DND-41 (cell line): ENCODE results near the gene MYL4.
A peak's percentile ranks its signal among the peaks of the same experiment; 100 is the strongest.

Experiments
- ATAC-seq: fragments of 200-7000 bp; cut with Tn5 transposase; 3 replicates; pipeline ENCODE4 v1.9.1; 2021; ENCODE audit warnings: low read depth; ENCODE audit not compliant: insufficient read depth
- DNase-seq: peaks from one replicate; pipeline ENCODE4 v3.0.0-alpha.2; 2020
- H2AFZ ChIP-seq: 2 replicates; pipeline ENCODE4 v1.6.0; 2012; ENCODE audit warnings: low read depth, low read length
- H3K27ac ChIP-seq: 2 replicates; pipeline ENCODE4 v1.5.1; 2012; ENCODE audit warnings: low read length, inconsistent platforms
- H3K27me3 ChIP-seq: fragments of 200-600 bp; sonication (generic); 2 replicates; pipeline ENCODE4 v1.6.0; 2012; ENCODE audit warnings: low read length, mild to moderate bottlenecking, inconsistent platforms; ENCODE audit not compliant: insufficient read depth, poor library complexity
- H3K36me3 ChIP-seq: 2 replicates; pipeline ENCODE4 v1.5.1; 2012; ENCODE audit warnings: low read length, inconsistent platforms; ENCODE audit not compliant: insufficient read depth
- H3K4me1 ChIP-seq: 2 replicates; pipeline ENCODE4 v1.5.1; 2012; ENCODE audit warnings: mild to moderate bottlenecking, low read length; ENCODE audit not compliant: insufficient read depth
- H3K4me2 ChIP-seq: 2 replicates; pipeline ENCODE4 v1.6.0; 2012; ENCODE audit warnings: mild to moderate bottlenecking, moderate library complexity, low read length, inconsistent platforms; ENCODE audit not compliant: insufficient read depth
- H3K4me3 ChIP-seq, 2 experiments: fragments of 200-600 bp in 1 of 2; shearing (Covaris generic) in 1 of 2; 2 replicates each; pipeline ENCODE4 v1.5.1; 2012 to 2016; ENCODE audit warnings: inconsistent platforms in 2 of 2, low read length in 2 of 2, mild to moderate bottlenecking in 2 of 2, low read depth in 1 of 2, moderate library complexity in 1 of 2
- H3K79me2 ChIP-seq: 2 replicates; pipeline ENCODE4 v1.6.0; 2012; ENCODE audit warnings: low read length, inconsistent platforms; ENCODE audit not compliant: insufficient read depth
- H3K9ac ChIP-seq: 2 replicates; pipeline ENCODE4 v1.6.0; 2012; ENCODE audit warnings: low read depth, mild to moderate bottlenecking, inconsistent platforms, low read length, moderate library complexity
- H3K9me3 ChIP-seq: 2 replicates; pipeline ENCODE4 v1.5.1; 2012; ENCODE audit warnings: low read length, moderate library complexity, mild to moderate bottlenecking, inconsistent platforms; ENCODE audit not compliant: insufficient read depth, severe bottlenecking
- H4K20me1 ChIP-seq: 2 replicates; pipeline ENCODE4 v1.6.0; 2012; ENCODE audit warnings: low read length; ENCODE audit not compliant: insufficient read depth
- CTCF ChIP-seq: IDR thresholded peaks from 2 replicates; pipeline ENCODE4 v1.5.1; 2012; ENCODE audit warnings: borderline replicate concordance, low read length, moderate library complexity, mild to moderate bottlenecking; ENCODE audit not compliant: poor library complexity, severe bottlenecking; ENCODE audit errors: extremely low read depth
- EZH2 ChIP-seq: IDR thresholded peaks from 3 replicates; pipeline ENCODE4 v1.6.1; 2012; ENCODE audit warnings: borderline replicate concordance, low read depth, mild to moderate bottlenecking, moderate library complexity, low read length, inconsistent platforms; ENCODE audit not compliant: severe bottlenecking

Gene MYL4

GRCh38 chr17:47201166-47201565, 8.0 kb upstream of the MYL4 start:
- no peak for TF ChIP-seq CTCF
- no peak for TF ChIP-seq EZH2
- H2AFZ ChIP-seq = no peak overlapping the region
- H3K79me2 ChIP-seq = no peaks in the 10 kb centered on the region
- peaks cover 20% of the 10 kb centered on the region for H3K4me1 ChIP-seq
- no peak overlapping the region for H3K9ac ChIP-seq
- no peaks in the 10 kb centered on the region for H3K9me3 ChIP-seq
- no peaks in the 10 kb centered on the region for H4K20me1 ChIP-seq
- H3K36me3 ChIP-seq = no peaks in the 10 kb centered on the region
- H3K27me3 ChIP-seq = no peaks in the 10 kb centered on the region
- H3K4me2 ChIP-seq = no peak overlapping the region
- DNase-seq (no peak), ATAC-seq (no peak)
- no peak overlapping the region for H3K4me3 ChIP-seq
- no peak overlapping the region for H3K27ac ChIP-seq

GRCh38 chr17:47203984-47204721, 5.0 kb upstream of the MYL4 start:
- TF ChIP-seq EZH2 (no peak), CTCF (no peak)
- H3K79me2 ChIP-seq = no peaks in the 10 kb centered on the region
- H2AFZ ChIP-seq = no peak overlapping the region
- H3K27me3 ChIP-seq = no peaks in the 10 kb centered on the region
- DNase-seq (peak; percentile 73), ATAC-seq (peak; percentile 83)
- no peaks in the 10 kb centered on the region for H3K36me3 ChIP-seq
- H3K27ac ChIP-seq = peak overlapping the region; percentile 43
- no peaks in the 10 kb centered on the region for H4K20me1 ChIP-seq
- no peaks in the 10 kb centered on the region for H3K9me3 ChIP-seq
- H3K4me2 ChIP-seq = peak overlapping the region; percentile 39; the same call in 1 of the 2 replicates
- H3K9ac ChIP-seq = no peak overlapping the region
- H3K4me3 ChIP-seq = no peak overlapping the region
- peaks cover 20% of the 10 kb centered on the region for H3K4me1 ChIP-seq

- no peak for DNase-seq
- H3K4me2 ChIP-seq = no peak overlapping the region
- H3K4me1 ChIP-seq = peaks cover 20% of the 10 kb centered on the region
- TF ChIP-seq EZH2 (no peak), CTCF (no peak)
- H4K20me1 ChIP-seq = no peaks in the 10 kb centered on the region
- H3K9ac ChIP-seq = no peak overlapping the region
- H2AFZ ChIP-seq = no peak overlapping the region
- no peaks in the 10 kb centered on the region for H3K9me3 ChIP-seq
- no peak overlapping the region for H3K4me3 ChIP-seq
- H3K36me3 ChIP-seq = no peaks in the 10 kb centered on the region
- no peaks in the 10 kb centered on the region for H3K79me2 ChIP-seq
- H3K27ac ChIP-seq = no peak overlapping the region
- ATAC-seq = peak; percentile 9; the same call in 1 of the 3 replicates
- no peaks in the 10 kb centered on the region for H3K27me3 ChIP-seq
These were observed 4.3 kb upstream of the MYL4 start for GRCh38 chr17:47204722-47205418.
